HepG2 (cell line): ENCODE results near the gene AP5Z1. TPM values are rescaled to one million over a fixed set of nuclear protein-coding genes. Genes with fewer than 3 reads are reported as not detected.

Experiments
- ATAC-seq: fragments of 200-7000 bp; cut with Tn5 transposase; 3 replicates; pipeline ENCODE4 v1.9.1; 2020; ENCODE audit warnings: mild to moderate bottlenecking, moderate library complexity
- BruUV-seq: library from RNA; stranded (reverse); fragments of 400-500 nt; replicated peaks from 2 replicates; lab custom pipeline; 2021; lab: Mats Ljungman, UMichigan
- CTCF ChIA-PET: fragments of 300-600 bp; formaldehyde crosslinking; extraction: SDS; loops from one replicate; lab custom pipeline; 2021; ENCODE audit warnings: low total read pairs, inconsistent platforms, low intra/inter-chr PET ratio; lab: Yijun Ruan, JAX
- POLR2A ChIA-PET: fragments of 350-600 bp; sonication (Branson Sonifier 250); formaldehyde crosslinking; loops from one replicate; lab custom pipeline; 2020; ENCODE audit warnings: antibody characterized with exemption, inconsistent platforms; lab: Yijun Ruan, JAX
- DNase-seq: peaks from one replicate; pipeline ENCODE4 v3.0.0-alpha.2; 2015; ENCODE audit warnings: low spot score
- FAIRE-seq: peaks from 3 replicates; lab custom pipeline; 2011; peaks lifted over from hg19 to GRCh38; lab: Jason Lieb, UNC
- H2AFZ ChIP-seq: one replicate; pipeline ENCODE4 v1.6.1; 2011; ENCODE audit warnings: low read length, inconsistent platforms
- H3K27ac ChIP-seq: fragments of 300-600 bp; 3 replicates; pipeline ENCODE4 v1.8.0; 2011; ENCODE audit warnings: mixed run types, mild to moderate bottlenecking, mixed read lengths, low read length, inconsistent platforms; ENCODE audit not compliant: insufficient read depth; ENCODE audit errors: extremely low read length
- H3K27me3 ChIP-seq, 2 experiments: fragments of 200-600 bp in 1 of 2; 2 replicates in 1 of 2; 3 replicates in 1 of 2; pipeline versions ENCODE4 v1.6.0 to v1.8.0; 2011; ENCODE audit warnings: low read length in 2 of 2, mild to moderate bottlenecking in 2 of 2, moderate library complexity in 2 of 2, inconsistent platforms in 1 of 2; ENCODE audit not compliant: insufficient read depth in 2 of 2, control insufficient read depth in 1 of 2
- H3K36me3 ChIP-seq, 2 experiments: fragments of 200-600 bp in 1 of 2; replicated peaks in 1 of 2; 2 replicates in 1 of 2; 3 replicates in 1 of 2; pipeline versions ENCODE4 v1.5.1 to v1.8.0; 2011; ENCODE audit warnings: low read length in 2 of 2, inconsistent platforms in 1 of 2; ENCODE audit not compliant: insufficient read depth in 2 of 2, control insufficient read depth in 1 of 2
- H3K4me1 ChIP-seq: 2 replicates; pipeline ENCODE4 v1.5.1; 2012; ENCODE audit warnings: low read length, inconsistent platforms; ENCODE audit not compliant: insufficient read depth
- H3K4me2 ChIP-seq: 2 replicates; pipeline ENCODE4 v1.6.0; 2011; ENCODE audit warnings: low read depth, low read length, inconsistent platforms
- H3K4me3 ChIP-seq, 3 experiments: fragments of 200-600 bp in 1 of 3; sonication (generic), shearing (Covaris generic) in 1 of 3; replicated peaks in 1 of 3; 2 replicates each; pipeline ENCODE4 v1.5.1; 2011 to 2016; ENCODE audit warnings: low read length in 3 of 3, inconsistent platforms in 2 of 3, low read depth in 2 of 3, mild to moderate bottlenecking in 2 of 3, control low read depth in 1 of 3, mixed read lengths in 1 of 3; ENCODE audit not compliant: insufficient read depth in 1 of 3
- H3K79me2 ChIP-seq: one replicate; pipeline ENCODE4 v1.6.1; 2011; ENCODE audit warnings: low read length, inconsistent platforms; ENCODE audit not compliant: insufficient read depth
- H3K9ac ChIP-seq: 2 replicates; pipeline ENCODE4 v1.6.0; 2011; ENCODE audit warnings: mild to moderate bottlenecking, low read depth, low read length, inconsistent platforms; ENCODE audit not compliant: insufficient read depth
- H3K9me3 ChIP-seq: 2 replicates; pipeline ENCODE4 v1.5.1; 2012; ENCODE audit warnings: mild to moderate bottlenecking, low read length
- H4K20me1 ChIP-seq: 2 replicates; pipeline ENCODE4 v1.6.0; 2011; ENCODE audit warnings: inconsistent platforms, mild to moderate bottlenecking, low read length, moderate library complexity; ENCODE audit not compliant: insufficient read depth
- CTCF ChIP-seq: sonication (generic); formaldehyde crosslinking; IDR thresholded peaks from 2 replicates; pipeline ENCODE4 v1.5.0; 2020; ENCODE audit warnings: mild to moderate bottlenecking, missing genetic modification reagents, moderate library complexity
- GTF3A ChIP-seq: sonication (generic); formaldehyde crosslinking; conservative IDR thresholded peaks from 2 replicates; pipeline ENCODE4 v1.4.0; 2020; ENCODE audit warnings: mild to moderate bottlenecking, missing genetic modification reagents
- HDAC6 ChIP-seq: fragments of 200-600 bp; sonication (generic); IDR thresholded peaks from 2 replicates; pipeline ENCODE4 v1.7.0; 2017; ENCODE audit warnings: mild to moderate bottlenecking, antibody characterized with exemption, low read length, low read depth
- MAFK ChIP-seq, 2 experiments: IDR thresholded peaks in 1 of 2; conservative IDR thresholded peaks in 1 of 2; 2 replicates each; pipeline ENCODE4 v1.6.1; 2011; ENCODE audit warnings: improper control_type of control experiment in 2 of 2, low read length in 2 of 2
- PHB2 ChIP-seq: fragments of 450-650 bp; IDR thresholded peaks from 2 replicates; pipeline ENCODE4 v1.6.1; 2018; ENCODE audit not compliant: partially characterized antibody
- PHF20 ChIP-seq: sonication (generic); formaldehyde crosslinking; IDR thresholded peaks from 2 replicates; pipeline ENCODE4 v1.5.0; 2020; ENCODE audit warnings: mild to moderate bottlenecking, missing genetic modification reagents
- SRY ChIP-seq: sonication (generic); formaldehyde crosslinking; IDR thresholded peaks from 2 replicates; pipeline ENCODE4 v1.8.0; 2022; ENCODE audit warnings: mild to moderate bottlenecking, missing genetic modification reagents
- ZBTB14 ChIP-seq: sonication (generic); formaldehyde crosslinking; IDR thresholded peaks from 2 replicates; pipeline ENCODE4 v1.4.0; 2020; ENCODE audit warnings: missing genetic modification reagents
- ZNF180 ChIP-seq: sonication (generic); formaldehyde crosslinking; IDR thresholded peaks from 2 replicates; pipeline ENCODE4 v1.4.0; 2020; ENCODE audit warnings: low read depth, missing genetic modification reagents, borderline replicate concordance
- ZNF230 ChIP-seq: sonication (generic); formaldehyde crosslinking; IDR thresholded peaks from 2 replicates; pipeline ENCODE4 v1.4.0; 2020; ENCODE audit warnings: mild to moderate bottlenecking, missing genetic modification reagents
- ZNF331 ChIP-seq: sonication (generic); formaldehyde crosslinking; IDR thresholded peaks from 2 replicates; pipeline ENCODE4 v1.4.0; 2020; ENCODE audit warnings: missing genetic modification reagents
- ZNF44 ChIP-seq: sonication (generic); formaldehyde crosslinking; IDR thresholded peaks from 2 replicates; pipeline ENCODE4 v1.5.1; 2020; ENCODE audit warnings: mild to moderate bottlenecking, missing genetic modification reagents
- ZNF691 ChIP-seq: sonication (generic); formaldehyde crosslinking; IDR thresholded peaks from 2 replicates; pipeline ENCODE4 v1.4.0; 2020; ENCODE audit warnings: missing genetic modification reagents, low read depth, mild to moderate bottlenecking, borderline replicate concordance
- ZNF790 ChIP-seq: sonication (generic); formaldehyde crosslinking; IDR thresholded peaks from 2 replicates; pipeline ENCODE4 v1.8.0; 2022; ENCODE audit warnings: missing genetic modification reagents, mild to moderate bottlenecking, borderline replicate concordance
- WGBS: methylation state at CpG from one replicate; pipeline ENCODE4 v1.1.6; 2017; ENCODE audit warnings: low lambda C conversion rate; 5-methylcytosine and 5-hydroxymethylcytosine counted together
- in situ Hi-C: cut with HindIII; loops from 2 replicates; pipeline ENCODE4 v1.10.0; 2017; ENCODE audit warnings: low pct_unique_long_range_greater_than_20kb; ENCODE audit not compliant: extremely low pct_ligation_motif_present
- intact Hi-C: fragments of 100-400 bp; cut with micrococcal nuclease; formaldehyde crosslinking; loops from one replicate; pipeline ENCODE4 v1.10.0; 2022; ENCODE audit not compliant: unreplicated experiment
- polyA plus RNA-seq, 8 experiments: library from polyadenylated mRNA; depleted of rRNA in 3 of 8; stranded (reverse) in 7 of 8; unstranded in 1 of 8; fragments of >200 nt; fragmentation: Illumina TruSeq in 4 of 8; extraction: Trizol in 4 of 8; gene quantifications; 2 replicates each; pipeline versions ENCODE4 v1.2.1 to v1.2.3, GENCODE V29; 2011 to 2016; ENCODE audit warnings: low read depth in 4 of 8, missing spikeins in 1 of 8, mixed read lengths in 1 of 8; ENCODE audit not compliant: insufficient read depth in 1 of 8
- total RNA-seq, 5 experiments: library from RNA; depleted of rRNA; stranded (reverse); fragments of >200 nt; fragmentation: Illumina TruSeq; extraction: Trizol; gene quantifications; 2 replicates each; pipeline ENCODE4 v1.2.3, GENCODE V29; 2016; ENCODE audit warnings: low read depth in 1 of 5

Gene AP5Z1
- total and polyA plus RNA-seq, 2 of the 13 experiments (the other 11 are each of a cell fraction or from before 2014, with no cell fraction given): 9.3 to 15.1 TPM

- TF ChIP-seq CTCF (CRISPR knock-in tag) (0 out of 2 replicates have a peak, but pooled peaks have one; percentile 2), ZNF331 (no peak)
Observed at GRCh38 chr7:4799508-4800268, 24.3 kb downstream of the AP5Z1 start (continued).

- in situ Hi-C loops: no loop called here
- Histone ChIP-seq H3K27me3 (peaks cover 1 to 18% of the 10 kb centered on the region in 2 experiments; a peak in 3 of 5 replicates), H3K4me2 (no peak overlapping the region), H2AFZ (no peak overlapping the region), H4K20me1 (no peaks in the 10 kb centered on the region), H3K9me3 (no peaks in the 10 kb centered on the region), H3K4me3 (no peak overlapping the region), H3K79me2 (no peaks in the 10 kb centered on the region), H3K36me3 (no peaks in the 10 kb centered on the region), H3K9ac (no peak overlapping the region), H3K4me1 (peaks cover 14% of the 10 kb centered on the region), H3K27ac (no peak overlapping the region)
- intact Hi-C loops: no loop called here
- POLR2A ChIA-PET: no interaction called here
- FAIRE-seq (no peak), DNase-seq (no peak), ATAC-seq (no peak)
- no TSS peak for BruUV-seq
- 0% methylated on average over 5 of the region's 10 CpGs for WGBS
- CTCF ChIA-PET: no interaction called here
- TF ChIP-seq ZNF691 (CRISPR knock-in tag) (no peak), SRY (CRISPR knock-in tag) (no peak), HDAC6 (no peak), ZBTB14 (no peak), GTF3A (no peak), MAFK (conservative IDR thresholded peaks at IDR 0.05 in 1 of 2, IDR thresholded peaks at IDR 0.05 in 1 of 2; ENCODE audit: low read length in 2 of 2) (no peak), PHB2 (no peak), ZNF790 (CRISPR knock-in tag) (no peak), PHF20 (CRISPR knock-in tag) (no peak), ZNF230 (CRISPR knock-in tag) (no peak), ZNF44 (CRISPR knock-in tag) (no peak), ZNF180 (CRISPR knock-in tag) (no peak)
Observed at GRCh38 chr7:4800487-4800886, 25.1 kb downstream of the AP5Z1 start.
